ENCODE data around the gene APOBEC3B.
"Not testable (repeated sequence)": the region's sequence is repeated elsewhere in the genome, so short reads cannot be mapped to it uniquely, and the experiment has no call there.

The APOBEC3B gene

GRCh38 chr22:38967451-38968450, 14.4 kb upstream of the APOBEC3B start:
- DNase-seq = no peak

- no peak for DNase-seq
Observed at GRCh38 chr22:38968801-38969200, 13.3 kb upstream of the APOBEC3B start.

GRCh38 chr22:38970551-38970950, 11.6 kb upstream of the APOBEC3B start:
- DNase-seq = no peak

GRCh38 chr22:38971202-38971601, 10.9 kb upstream of the APOBEC3B start:
- no peak for DNase-seq

- no peak for DNase-seq
Observed at GRCh38 chr22:38971791-38972190, 10.4 kb upstream of the APOBEC3B start.

- no peak for DNase-seq
Observed at GRCh38 chr22:38972558-38972957, 9.6 kb upstream of the APOBEC3B start.

GRCh38 chr22:38973289-38974169, 8.6 kb upstream of the APOBEC3B start:
- DNase-seq = peak; percentile 16 to 50

GRCh38 chr22:38974170-38974825, 7.8 kb upstream of the APOBEC3B start:
- DNase-seq = no peak

- no peak for DNase-seq
Observed at GRCh38 chr22:38974826-38975175, 7.3 kb upstream of the APOBEC3B start.

GRCh38 chr22:38977289-38977688, 4.9 kb upstream of the APOBEC3B start:
- not testable (repeated sequence) for DNase-seq

GRCh38 chr22:38980587-38980986, 1.6 kb upstream of the APOBEC3B start:
- DNase-seq = not testable (repeated sequence)

- peak in 1 of 2 experiments; percentile 38 for DNase-seq
Observed at GRCh38 chr22:38981005-38981991, 849 bp upstream of the APOBEC3B start.

- DNase-seq = no peak
Observed at GRCh38 chr22:38984224-38984623, 2.1 kb downstream of the APOBEC3B start.

GRCh38 chr22:38984784-38985757, 2.9 kb downstream of the APOBEC3B start:
- DNase-seq = not testable (repeated sequence)

- no peak for DNase-seq
Observed at GRCh38 chr22:38986629-38987028, 4.5 kb downstream of the APOBEC3B start.

- no peak for DNase-seq
Observed at GRCh38 chr22:38987171-38987895, 5.2 kb downstream of the APOBEC3B start.

GRCh38 chr22:38989466-38989865, 7.3 kb downstream of the APOBEC3B start:
- no peak for DNase-seq

GRCh38 chr22:38992871-38993371, 10.8 kb downstream of the APOBEC3B start:
- DNase-seq = not testable (repeated sequence)

GRCh38 chr22:38996105-38996504, 14.0 kb downstream of the APOBEC3B start:
- DNase-seq = no peak

GRCh38 chr22:38997518-38997917, 15.4 kb downstream of the APOBEC3B start:
- DNase-seq = no peak
